ENCODE results near the gene YEATS4. TPM values are rescaled to one million over a fixed set of nuclear protein-coding genes. Genes with fewer than 3 reads are reported as not detected.

The YEATS4 gene
- total RNA-seq, 1 donor: 20.3 TPM

DNA sequence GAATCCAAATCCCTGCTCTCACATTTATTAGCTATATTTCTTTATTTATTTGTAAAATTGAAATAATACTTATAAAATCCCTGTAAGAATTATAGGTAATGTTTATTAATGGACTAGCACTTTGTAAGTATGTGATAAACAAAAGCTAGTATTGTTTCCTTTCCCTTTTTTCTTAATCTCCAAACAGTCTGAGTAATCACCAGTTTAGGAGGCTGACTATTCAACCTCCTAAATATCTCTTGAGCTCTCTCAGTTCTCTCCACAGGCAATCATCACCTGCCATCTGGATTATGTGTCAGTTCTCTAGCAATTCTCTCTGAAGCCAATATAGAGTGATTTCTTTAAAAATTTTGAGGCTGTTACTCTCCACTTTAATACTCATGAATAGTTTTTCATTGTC is 20.6 kb upstream of the YEATS4 start:
- no peak overlapping the region for H3K4me3 ChIP-seq (ENCODE audit: insufficient read depth, low read length)
- peaks cover 22% of the 10 kb centered on the region for H3K27me3 ChIP-seq (ENCODE audit: insufficient read depth, low read length)
- H3K4me1 ChIP-seq (ENCODE audit: insufficient read depth, low read length): no peaks in the 10 kb centered on the region
- H3K79me2 ChIP-seq (ENCODE audit: insufficient read depth, low read length): no peaks in the 10 kb centered on the region
- no peak overlapping the region for H3K4me2 ChIP-seq (ENCODE audit: insufficient read depth, low read length)
- H3K27ac ChIP-seq (ENCODE audit: low read depth, low read length): no peak overlapping the region
- H3K36me3 ChIP-seq (ENCODE audit: insufficient read depth, low read length): no peaks in the 10 kb centered on the region
- TF ChIP-seq, protein P1, sequence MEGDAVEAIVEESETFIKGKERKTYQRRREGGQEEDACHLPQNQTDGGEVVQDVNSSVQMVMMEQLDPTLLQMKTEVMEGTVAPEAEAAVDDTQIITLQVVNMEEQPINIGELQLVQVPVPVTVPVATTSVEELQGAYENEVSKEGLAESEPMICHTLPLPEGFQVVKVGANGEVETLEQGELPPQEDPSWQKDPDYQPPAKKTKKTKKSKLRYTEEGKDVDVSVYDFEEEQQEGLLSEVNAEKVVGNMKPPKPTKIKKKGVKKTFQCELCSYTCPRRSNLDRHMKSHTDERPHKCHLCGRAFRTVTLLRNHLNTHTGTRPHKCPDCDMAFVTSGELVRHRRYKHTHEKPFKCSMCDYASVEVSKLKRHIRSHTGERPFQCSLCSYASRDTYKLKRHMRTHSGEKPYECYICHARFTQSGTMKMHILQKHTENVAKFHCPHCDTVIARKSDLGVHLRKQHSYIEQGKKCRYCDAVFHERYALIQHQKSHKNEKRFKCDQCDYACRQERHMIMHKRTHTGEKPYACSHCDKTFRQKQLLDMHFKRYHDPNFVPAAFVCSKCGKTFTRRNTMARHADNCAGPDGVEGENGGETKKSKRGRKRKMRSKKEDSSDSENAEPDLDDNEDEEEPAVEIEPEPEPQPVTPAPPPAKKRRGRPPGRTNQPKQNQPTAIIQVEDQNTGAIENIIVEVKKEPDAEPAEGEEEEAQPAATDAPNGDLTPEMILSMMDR (IDR thresholded peaks at IDR 0.05; ENCODE audit: extremely low read depth, low read depth, low read length): no peak
- H4K20me1 ChIP-seq (ENCODE audit: insufficient read depth, low read length): no peaks in the 10 kb centered on the region
- no peaks in the 10 kb centered on the region for H3K9me3 ChIP-seq (ENCODE audit: low read depth, low read length)
- no peak overlapping the region for H2AFZ ChIP-seq (ENCODE audit: low read length)
- DNase-seq (ENCODE audit: insufficient read length, low spot score, missing footprints): no peak

DNA sequence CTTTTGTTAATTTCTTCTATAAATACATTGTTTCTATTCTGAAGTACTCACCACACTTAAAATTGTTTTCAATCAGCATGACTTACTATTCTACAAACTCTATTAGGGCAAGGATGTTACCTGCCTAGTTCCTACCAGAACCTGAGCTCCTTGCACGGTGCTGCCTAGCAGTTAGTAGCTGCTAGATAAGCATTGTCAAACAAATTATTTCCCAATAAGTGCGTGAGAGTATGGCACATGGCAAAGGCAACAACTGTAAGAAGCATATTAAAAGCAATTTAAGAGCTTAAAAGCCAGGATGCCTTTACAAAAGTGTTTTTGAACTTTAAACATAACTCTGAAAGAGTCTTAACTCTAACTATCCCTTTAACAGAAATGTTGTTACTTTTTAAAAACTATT is 19.5 kb upstream of the YEATS4 start:
- TF ChIP-seq, protein P1 (IDR thresholded peaks at IDR 0.05; ENCODE audit: extremely low read depth, low read depth, low read length): no peak
- Histone ChIP-seq H3K4me3 (ENCODE audit: insufficient read depth, low read length) (no peak overlapping the region), H3K79me2 (ENCODE audit: insufficient read depth, low read length) (no peaks in the 10 kb centered on the region), H2AFZ (ENCODE audit: low read length) (no peak overlapping the region), H3K27me3 (ENCODE audit: insufficient read depth, low read length) (peaks cover 13% of the 10 kb centered on the region), H3K36me3 (ENCODE audit: insufficient read depth, low read length) (no peaks in the 10 kb centered on the region), H3K4me1 (ENCODE audit: insufficient read depth, low read length) (no peaks in the 10 kb centered on the region), H3K27ac (ENCODE audit: low read depth, low read length) (no peak overlapping the region), H4K20me1 (ENCODE audit: insufficient read depth, low read length) (no peaks in the 10 kb centered on the region), H3K9me3 (ENCODE audit: low read depth, low read length) (no peaks in the 10 kb centered on the region), H3K4me2 (ENCODE audit: insufficient read depth, low read length) (no peak overlapping the region)
- DNase-seq (ENCODE audit: insufficient read length, low spot score, missing footprints): no peak

DNA sequence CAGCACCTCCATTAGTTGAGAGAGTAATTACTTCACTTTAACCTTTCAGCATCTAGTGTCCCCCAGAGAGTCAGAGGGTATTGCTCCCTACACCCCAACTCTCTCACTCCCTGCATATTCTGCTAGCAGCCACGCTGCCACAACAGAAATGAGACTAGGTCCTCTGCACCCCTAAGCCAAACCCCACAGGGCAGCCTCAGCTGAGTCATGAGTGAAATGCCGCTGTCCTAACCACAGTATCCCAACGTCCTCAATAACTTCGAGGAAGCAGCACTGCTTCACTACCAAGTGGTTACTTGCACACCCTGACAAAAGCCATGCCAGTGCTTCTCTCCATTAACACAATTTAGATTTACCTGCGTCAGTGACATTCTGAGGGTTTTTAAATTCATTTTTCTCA is 18.2 kb upstream of the YEATS4 start:
- TF ChIP-seq, protein P1 (IDR thresholded peaks at IDR 0.05; ENCODE audit: extremely low read depth, low read depth, low read length): no peak
- H3K27me3 ChIP-seq (ENCODE audit: insufficient read depth, low read length): peaks cover 13% of the 10 kb centered on the region
- H4K20me1 ChIP-seq (ENCODE audit: insufficient read depth, low read length): no peaks in the 10 kb centered on the region
- H3K27ac ChIP-seq (ENCODE audit: low read depth, low read length): no peak overlapping the region
- DNase-seq (ENCODE audit: insufficient read length, low spot score, missing footprints): no peak
- no peak overlapping the region for H3K4me2 ChIP-seq (ENCODE audit: insufficient read depth, low read length)
- H3K36me3 ChIP-seq (ENCODE audit: insufficient read depth, low read length): no peaks in the 10 kb centered on the region
- H3K4me1 ChIP-seq (ENCODE audit: insufficient read depth, low read length): no peaks in the 10 kb centered on the region
- no peak overlapping the region for H2AFZ ChIP-seq (ENCODE audit: low read length)
- H3K9me3 ChIP-seq (ENCODE audit: low read depth, low read length): no peaks in the 10 kb centered on the region
- H3K79me2 ChIP-seq (ENCODE audit: insufficient read depth, low read length): no peaks in the 10 kb centered on the region
- H3K4me3 ChIP-seq (ENCODE audit: insufficient read depth, low read length): no peak overlapping the region

DNA sequence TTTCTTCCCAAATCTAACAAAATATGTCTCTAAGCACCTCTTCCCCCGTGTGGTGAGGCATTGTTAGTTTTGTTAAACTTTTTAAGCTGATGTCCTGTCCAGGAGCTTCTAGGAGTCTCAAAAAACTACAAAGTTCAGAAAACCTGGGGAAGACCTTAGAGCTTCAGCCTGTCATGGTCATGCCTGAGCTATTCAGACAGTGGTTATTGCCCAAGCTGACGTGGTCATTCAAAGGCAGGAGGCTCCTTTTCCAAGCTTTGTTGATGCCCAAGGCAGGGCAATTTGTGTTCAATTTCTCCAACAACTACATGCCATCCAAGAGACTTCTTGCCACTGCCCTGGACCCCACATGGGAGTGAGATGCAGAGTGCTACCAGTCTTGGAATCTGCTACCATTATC is 17.1 kb upstream of the YEATS4 start:
- TF ChIP-seq, protein P1 (IDR thresholded peaks at IDR 0.05; ENCODE audit: extremely low read depth, low read depth, low read length): no peak
- Histone ChIP-seq H3K27ac (ENCODE audit: low read depth, low read length) (no peak overlapping the region), H3K4me2 (ENCODE audit: insufficient read depth, low read length) (no peak overlapping the region), H2AFZ (ENCODE audit: low read length) (no peak overlapping the region), H3K79me2 (ENCODE audit: insufficient read depth, low read length) (no peaks in the 10 kb centered on the region), H4K20me1 (ENCODE audit: insufficient read depth, low read length) (no peaks in the 10 kb centered on the region), H3K36me3 (ENCODE audit: insufficient read depth, low read length) (no peaks in the 10 kb centered on the region), H3K9me3 (ENCODE audit: low read depth, low read length) (no peaks in the 10 kb centered on the region), H3K4me1 (ENCODE audit: insufficient read depth, low read length) (no peaks in the 10 kb centered on the region), H3K27me3 (ENCODE audit: insufficient read depth, low read length) (peaks cover 13% of the 10 kb centered on the region), H3K4me3 (ENCODE audit: insufficient read depth, low read length) (no peak overlapping the region)
- DNase-seq (ENCODE audit: insufficient read length, low spot score, missing footprints): peak; percentile 62
